HG03066 (cell line): Measurements from ENCODE around the gene HK1.
A peak's percentile ranks its signal among the peaks of the same experiment; 100 is the strongest.
"Not testable (repeated sequence)": the region's sequence is repeated elsewhere in the genome, so short reads cannot be mapped to it uniquely, and the experiment has no call there.

Source experiments
- ATAC-seq: cut with Tn5 transposase; IDR thresholded peaks from one replicate; pipeline ENCODE4 v1.9.1; 2021; ENCODE audit warnings: low read depth; ENCODE audit not compliant: unreplicated experiment

Gene HK1

DNA sequence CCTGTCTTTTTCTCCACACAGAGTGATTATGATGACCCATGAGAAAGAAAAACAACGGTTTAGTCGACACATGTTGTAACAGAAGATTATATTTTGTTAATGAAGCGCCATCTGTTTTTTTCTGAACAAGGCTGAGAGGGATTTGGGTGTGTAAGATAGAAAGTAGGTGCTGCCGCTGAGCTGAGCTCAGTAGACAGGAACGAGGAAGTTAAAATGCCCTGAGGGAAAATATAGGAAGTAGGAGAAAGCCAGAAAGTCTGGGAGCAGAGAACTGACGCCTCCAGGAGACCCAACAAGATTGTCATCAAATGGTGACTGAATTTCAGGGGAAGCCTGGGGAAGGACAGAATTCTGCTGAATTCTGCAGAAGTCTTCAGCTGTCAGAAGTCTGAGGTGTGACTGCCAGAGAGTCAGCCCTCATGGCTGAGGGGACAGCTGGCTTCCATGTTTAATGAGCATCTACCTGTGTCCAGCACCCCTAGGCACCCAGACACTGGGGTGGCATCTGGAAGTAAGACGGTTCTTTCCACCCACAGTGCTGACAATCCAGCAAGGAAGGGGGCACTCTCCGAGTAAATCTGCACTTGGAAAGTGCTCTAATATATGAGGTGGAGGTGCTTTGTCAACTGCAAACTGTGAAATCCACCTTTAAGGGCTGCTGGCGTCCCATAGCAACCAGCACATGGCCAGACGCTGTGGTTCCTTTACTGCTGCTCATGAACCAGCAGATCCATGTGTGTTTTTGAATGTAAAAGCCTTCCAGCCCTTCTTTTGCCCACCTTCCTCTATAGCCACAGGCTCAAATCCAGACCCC, 160.4 kb downstream of the HK1 start:
- ATAC-seq: no peak

DNA sequence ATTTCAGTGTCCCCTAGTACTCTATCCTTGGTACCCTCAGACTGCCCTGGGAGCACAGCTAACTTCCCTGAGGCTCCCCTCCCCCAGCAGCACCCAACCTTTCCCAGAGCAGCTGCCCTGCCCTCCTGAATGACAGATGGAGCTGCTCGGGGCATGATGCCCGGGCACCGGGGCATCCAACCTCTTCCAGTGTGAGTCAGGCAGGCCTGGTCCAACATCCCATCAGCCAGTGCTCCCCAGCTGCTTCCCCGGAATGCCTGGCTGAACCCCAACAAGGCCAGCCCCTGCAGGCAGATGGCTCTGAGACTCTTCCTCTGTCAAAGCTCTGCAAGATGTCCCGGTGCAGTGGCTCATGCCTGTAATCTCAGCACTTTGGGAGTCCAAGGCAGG, 161.0 kb downstream of the HK1 start:
- no peak for ATAC-seq

GRCh38 chr10:69439813-69440506, 161.7 kb downstream of the HK1 start:
- ATAC-seq: no peak

DNA sequence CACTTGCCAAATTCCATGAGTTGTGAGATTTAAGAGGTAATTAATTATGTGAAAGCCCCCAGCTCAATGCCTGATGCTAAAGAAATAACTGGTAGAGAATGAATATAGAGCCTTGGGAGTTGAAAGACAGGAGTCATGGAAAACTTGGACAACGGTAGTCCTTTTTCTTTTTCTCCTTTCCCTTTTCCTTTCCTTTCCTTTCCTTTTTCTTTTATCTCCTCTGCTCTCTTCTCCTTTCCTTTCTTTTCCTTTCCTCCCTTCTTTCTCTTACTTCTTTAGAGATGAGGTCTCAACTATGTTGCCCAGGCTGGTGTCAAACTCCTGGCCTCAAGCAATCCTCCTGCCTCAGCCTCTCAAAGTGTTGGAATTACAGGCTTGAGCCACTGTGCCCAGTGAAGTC, 165.1 kb downstream of the HK1 start:
- no peak for ATAC-seq

- ATAC-seq: no peak
These were observed 166.7 kb downstream of the HK1 start for GRCh38 chr10:69445041-69445440.

GRCh38 chr10:69446229-69446628, 167.9 kb downstream of the HK1 start:
- no peak for ATAC-seq

DNA sequence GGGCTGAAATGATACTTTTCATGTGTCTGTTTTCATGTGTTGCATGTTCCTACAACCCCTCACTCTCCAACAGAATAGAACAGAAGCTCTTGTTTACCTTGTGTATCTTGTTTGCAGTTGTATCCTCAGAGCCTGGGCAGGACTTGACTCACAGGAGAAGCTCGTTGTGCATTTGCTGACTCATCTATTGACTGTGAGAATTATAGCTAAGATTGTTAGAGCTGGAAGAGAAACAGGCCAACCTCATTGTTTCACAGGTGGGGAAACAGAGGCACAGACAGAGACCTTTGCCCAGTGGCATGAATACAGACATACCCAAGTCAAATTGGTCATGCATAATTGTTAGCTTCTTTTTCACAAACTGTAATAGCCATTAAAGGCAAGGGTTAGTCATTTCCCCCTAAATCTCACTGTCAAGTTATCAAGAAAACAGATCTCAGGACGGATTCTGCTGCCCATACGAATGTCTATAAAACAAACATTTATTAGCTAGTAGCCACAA, 168.4 kb downstream of the HK1 start:
- ATAC-seq: no peak

- ATAC-seq: no peak
These were observed 171.5 kb downstream of the HK1 start for GRCh38 chr10:69449841-69450240.

- ATAC-seq: not testable (repeated sequence)
These were observed 172.1 kb downstream of the HK1 start for GRCh38 chr10:69450395-69450794.

DNA sequence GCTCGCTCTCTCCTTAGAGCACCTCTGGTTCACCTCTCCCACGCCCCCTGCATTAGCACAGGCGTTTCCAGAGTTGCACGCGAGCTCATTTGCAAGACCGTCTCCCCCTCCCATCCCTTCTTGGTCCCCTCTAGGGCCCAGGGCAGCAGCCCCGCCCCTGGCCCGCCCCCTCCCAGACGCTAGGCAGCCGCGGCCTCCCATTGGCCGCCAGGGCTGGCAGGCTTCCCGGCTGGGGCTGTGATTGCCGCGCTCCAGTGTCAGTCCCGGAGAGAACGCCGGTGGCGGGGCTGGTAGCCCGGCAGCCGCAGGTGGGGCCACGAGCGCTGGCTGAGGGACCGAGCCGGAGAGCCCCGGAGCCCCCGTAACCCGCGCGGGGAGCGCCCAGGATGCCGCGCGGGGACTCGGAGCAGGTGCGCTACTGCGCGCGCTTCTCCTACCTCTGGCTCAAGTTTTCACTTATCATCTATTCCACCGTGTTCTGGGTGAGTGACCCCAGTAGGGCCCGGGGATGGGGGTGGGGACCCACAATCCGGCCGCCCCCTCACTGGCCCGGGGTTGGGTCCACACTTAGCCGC, 173.0 kb downstream of the HK1 start, which contains the start of gene TSPAN15:
Gene TSPAN15, plus strand, starts transcription at position 257 of the 575 bp plus-strand sequence. Its CDS starts 130 bp downstream, at position 387.
- ATAC-seq: peak; percentile 80
